Hematopoietic multipotent progenitor cell treated with erythropoietin and hydrocortisone succinate and interleukin-3 and kit ligand, for 17 days (in vitro differentiated cells): ENCODE measurements around the gene TNIP3.
"Not testable (repeated sequence)": the region's sequence is repeated elsewhere in the genome, so short reads cannot be mapped to it uniquely, and the experiment has no call there.

Source experiments
- DNase-seq: peaks from one replicate; pipeline ENCODE4 v3.0.0-alpha.2; 2015; ENCODE audit warnings: low spot score

TNIP3 gene, protein sequence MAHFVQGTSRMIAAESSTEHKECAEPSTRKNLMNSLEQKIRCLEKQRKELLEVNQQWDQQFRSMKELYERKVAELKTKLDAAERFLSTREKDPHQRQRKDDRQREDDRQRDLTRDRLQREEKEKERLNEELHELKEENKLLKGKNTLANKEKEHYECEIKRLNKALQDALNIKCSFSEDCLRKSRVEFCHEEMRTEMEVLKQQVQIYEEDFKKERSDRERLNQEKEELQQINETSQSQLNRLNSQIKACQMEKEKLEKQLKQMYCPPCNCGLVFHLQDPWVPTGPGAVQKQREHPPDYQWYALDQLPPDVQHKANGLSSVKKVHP

DNA sequence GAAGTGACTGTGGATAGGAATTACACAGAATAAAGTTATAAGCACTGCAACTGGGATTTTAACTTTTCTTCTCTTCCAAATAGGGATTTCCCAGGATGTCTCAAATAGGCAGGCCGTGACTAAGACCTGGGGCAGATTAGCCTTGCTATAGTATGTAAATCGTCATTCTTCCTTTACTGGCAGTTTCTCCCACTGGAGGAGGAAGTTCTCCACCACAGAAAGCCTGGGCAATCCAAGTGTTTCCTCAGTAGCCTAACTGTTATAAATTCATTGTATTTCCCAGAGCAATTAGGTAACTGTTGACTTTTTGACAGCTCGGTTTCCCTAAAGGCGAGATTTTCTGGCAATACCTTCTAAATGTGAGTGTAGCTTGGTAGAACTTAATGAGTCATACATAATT, at the start of gene TNIP3:
Gene TNIP3, minus strand, starts transcription at position 31 of the 400 bp plus-strand sequence. CDS start 196 bp downstream, outside the sequence.
- DNase-seq = no peak

DNA sequence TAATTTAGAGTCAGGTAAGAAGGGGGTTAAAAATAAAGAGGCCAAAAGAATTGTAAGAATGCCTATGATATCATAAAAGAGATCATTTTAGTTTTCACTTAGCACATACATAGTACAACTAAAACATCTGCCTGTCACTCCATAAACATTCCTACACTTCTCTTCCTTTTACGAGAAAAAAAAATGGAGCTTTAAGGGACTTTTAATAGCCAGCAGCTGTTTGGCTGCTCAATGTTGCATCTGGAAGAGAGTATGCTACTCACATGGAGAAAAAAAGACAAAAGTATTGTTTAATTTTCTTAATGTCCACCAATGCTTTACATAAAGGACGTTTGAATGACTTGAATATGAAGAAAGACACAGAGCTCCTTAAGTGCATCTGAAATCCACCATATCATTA, 48.7 kb upstream of the TNIP3 start:
- DNase-seq = no peak

DNA sequence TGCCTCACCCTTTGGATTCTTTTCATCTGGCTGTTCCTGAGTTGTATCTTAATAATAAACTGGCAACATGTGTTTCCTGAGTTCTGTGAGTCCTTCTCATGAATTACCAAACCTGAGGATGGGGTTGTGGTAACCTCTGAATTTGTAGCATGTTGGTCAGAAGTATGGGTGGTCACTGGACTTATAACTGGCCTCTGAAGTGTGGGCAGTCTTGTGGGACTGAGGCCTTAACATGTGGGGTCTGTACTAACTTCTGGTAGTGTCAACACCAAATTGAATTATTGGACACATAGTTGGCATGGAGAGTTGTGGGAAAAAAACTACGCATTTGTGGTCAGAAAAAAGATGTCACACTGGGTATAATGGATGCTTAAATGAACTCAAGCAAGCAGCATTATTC, 45.0 kb upstream of the TNIP3 start:
- no peak for DNase-seq

DNA sequence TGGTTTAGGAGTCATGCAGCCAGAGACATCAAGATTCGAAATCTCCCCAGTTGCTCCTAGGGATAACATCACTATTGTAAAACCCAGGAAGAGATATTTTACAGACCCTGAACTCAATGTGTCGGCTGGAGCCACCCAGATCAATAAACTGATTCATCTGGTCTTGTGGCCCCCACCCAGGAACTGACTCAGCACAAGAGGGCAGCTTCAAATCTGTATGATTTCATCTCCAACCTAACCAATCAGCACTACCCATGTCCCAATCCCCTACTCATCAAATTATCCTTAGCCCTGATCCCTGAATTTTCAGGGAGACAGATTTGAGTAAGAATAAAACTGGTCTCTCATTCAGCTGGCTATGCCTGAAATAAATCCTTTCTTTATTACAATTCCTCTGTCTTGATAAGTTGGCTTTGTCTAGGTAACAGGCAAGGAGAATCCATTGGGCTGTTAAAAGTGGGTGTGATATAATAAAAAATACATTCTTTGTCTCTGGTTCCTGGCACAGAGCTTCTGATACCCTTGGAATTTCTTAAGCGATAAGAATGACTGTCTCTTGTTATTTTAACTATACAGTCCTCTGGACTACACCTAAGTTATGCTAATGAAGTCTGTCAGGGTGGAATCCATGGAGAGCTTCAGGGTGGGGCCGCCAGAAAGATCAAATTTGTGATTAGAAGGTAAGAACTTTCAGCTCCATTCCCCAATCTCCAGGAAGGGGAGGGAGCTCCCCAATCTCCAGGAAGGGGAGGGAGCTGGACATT, 44.3 kb upstream of the TNIP3 start:
- DNase-seq = no peak

DNA sequence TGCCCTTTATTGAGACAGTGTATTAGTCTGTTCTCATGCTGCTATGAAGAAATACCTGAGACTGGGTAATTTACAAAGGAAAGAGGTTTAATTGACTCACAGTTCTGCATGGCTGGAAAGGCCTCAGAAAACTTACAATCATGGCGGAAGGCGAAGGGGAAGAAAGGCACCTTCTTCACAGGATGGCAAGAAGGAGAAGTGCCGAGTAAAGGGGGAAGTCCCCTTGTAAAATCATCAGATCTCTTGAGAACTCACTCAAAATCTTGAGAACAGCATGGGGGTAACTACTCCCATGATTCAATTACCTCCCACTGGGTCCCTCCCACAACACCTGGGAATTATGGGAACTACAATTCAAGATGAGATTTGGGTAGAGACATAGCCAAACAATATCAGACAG, 41.7 kb upstream of the TNIP3 start:
- DNase-seq = not testable (repeated sequence)

DNA sequence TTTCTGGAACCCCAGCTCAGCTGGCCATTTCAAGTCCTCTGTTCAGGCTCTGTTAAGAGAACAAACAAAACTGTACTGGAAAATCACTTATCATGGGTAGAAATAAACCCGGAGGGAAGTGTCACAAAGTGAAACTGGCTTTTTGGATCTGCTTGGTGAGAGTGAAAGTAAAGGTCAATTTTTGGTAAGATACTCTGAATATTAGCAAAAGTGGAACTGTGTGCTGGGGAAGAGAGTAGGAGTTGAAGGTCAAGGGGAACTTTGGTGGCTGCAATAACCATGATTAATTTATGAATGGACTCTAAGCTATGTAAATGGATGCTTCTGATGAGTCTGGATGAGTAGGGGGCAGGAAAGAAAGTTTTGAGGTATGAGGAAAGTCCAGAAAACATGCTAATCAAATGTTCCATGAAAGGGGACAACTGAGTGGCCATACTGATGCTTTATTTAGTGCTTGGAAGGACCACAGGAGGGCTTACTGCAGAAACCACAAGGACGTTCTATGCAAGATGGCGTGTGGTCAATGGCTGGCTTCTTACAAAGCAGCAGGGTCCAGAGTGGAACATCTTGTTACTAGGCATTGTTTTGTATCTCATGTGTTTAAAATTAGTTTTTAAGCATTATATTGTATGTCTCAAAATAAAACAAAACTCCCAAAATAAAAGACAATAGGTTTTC, 36.8 kb upstream of the TNIP3 start:
- no peak for DNase-seq

DNA sequence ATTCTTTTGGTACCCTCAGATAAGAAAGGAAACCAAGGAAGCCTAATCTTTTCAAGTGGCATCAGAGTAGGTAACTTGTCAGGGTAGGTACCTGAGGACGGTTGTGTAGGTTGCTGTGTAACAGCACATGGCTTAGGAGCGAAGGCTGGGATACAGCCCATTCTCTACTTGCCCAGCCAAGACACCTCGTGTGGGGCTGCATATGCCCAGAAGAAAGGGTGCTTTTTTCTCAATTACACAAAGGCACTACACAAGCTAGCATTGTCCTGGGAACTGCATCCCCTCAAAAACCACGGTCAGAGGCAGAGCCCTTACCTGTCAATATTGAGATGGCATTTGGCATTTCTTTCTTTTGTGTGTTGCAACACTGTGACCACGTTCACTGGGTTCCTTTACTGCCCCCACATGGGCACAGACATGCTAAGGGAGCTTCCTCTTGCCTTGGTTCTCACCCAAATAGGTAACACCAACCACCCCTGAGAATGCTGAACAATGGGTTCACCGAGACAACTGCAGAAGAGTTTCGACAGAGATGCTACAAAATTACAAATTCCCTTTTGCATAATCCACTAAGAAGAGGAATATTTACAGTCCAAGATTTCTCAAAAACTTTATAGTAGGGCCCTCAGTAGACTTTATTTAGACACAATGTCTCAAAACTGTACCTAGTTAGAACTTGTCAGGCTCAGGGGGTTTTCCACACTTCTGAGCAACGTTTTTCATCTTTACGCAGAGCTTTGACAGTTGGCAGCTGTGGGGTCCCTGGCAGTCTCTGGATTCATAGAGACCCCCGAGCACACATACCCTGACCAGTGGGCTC, 35.8 kb upstream of the TNIP3 start:
- no peak for DNase-seq

DNA sequence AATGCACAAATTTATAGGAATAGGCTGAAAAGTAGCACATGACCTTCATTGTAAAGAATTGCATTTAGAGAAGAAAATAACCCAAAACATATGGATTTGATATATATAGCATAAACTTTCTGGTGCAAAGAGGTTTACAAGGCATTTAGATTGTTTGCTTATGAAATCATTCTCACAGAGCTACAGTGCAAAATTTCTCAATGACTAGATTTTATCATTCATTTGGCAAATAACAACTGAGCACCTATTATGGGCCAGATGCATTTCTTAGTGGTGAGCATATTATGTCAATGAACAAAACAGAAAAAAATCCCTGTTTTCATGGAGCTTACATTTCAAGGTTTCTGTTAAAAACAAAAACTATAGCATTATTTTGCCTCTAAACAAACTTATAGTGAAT, 34.1 kb upstream of the TNIP3 start:
- no peak for DNase-seq

DNA sequence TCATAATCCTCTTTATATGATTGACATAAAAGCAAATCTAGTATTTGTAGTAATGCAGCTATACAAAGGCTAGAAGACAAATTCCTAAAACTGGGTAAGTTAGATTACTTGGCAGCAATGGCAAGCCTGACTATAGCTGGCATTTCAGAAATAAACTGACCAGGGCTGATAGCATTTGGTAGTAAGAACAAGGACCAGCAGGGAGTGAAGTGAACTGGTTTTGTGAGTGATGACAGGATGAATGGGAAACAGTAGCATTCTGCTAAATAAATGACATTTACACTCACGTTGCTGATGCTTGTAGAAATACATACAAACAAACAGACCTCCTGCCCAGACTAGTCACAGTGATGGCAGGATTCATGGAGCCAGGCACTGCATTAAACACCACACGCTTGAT, 31.5 kb upstream of the TNIP3 start:
- DNase-seq = no peak

DNA sequence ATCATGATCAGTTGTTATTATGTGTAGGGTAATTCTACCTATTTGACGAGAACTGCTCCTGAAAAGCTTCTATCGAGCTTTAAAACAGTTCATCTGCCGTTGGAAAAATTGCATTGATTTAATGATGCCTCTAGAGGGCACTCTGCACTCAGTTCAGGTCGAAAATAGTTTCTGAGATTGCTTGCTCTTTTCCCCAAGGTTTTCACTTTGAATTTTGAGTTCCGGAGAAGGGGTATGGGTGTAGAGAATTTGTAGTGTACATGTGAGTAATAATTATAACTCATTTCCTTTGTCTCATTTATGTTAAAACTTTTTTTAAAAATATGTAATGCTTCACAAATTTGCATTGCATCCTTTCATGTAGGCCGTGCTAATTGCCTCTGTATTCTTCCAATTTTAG, 28.4 kb upstream of the TNIP3 start:
- DNase-seq = no peak

DNA sequence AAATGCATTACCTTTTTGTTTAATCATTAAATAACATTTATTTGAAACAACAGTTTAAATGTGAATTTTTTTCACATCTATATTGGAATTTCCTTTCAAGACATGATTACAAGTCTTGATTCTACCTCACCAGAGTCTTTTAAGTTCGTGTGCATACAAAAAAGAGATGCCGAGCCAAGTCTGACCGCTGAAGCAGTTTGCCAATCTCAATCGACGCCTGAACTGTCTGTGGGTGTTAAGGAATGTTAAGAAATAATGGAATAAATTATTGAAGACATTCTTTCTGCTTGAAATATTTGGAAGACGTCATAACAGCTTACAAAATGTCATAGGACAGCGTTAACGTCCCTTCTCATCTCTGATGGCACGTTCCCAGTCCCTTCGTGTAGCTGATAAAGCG, 27.9 kb upstream of the TNIP3 start:
- DNase-seq = no peak

DNA sequence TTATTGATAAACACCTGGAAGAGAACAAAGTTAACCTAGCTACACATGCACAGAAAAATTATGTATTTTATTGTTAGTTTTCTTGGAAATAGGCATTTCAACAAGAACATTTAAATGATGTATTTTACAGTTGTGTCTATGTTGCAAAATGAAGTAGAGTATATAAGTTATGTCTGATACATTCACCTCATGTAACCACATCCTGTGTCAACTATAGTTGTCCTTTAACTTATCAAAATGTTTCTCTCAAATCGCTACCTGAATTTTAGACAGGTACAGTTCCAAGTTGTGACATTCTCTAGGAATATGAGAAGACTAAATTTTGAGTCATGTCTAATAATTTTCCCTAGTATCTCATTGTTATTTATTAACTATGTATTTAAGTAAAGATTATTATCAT, 27.2 kb upstream of the TNIP3 start:
- no peak for DNase-seq

DNA sequence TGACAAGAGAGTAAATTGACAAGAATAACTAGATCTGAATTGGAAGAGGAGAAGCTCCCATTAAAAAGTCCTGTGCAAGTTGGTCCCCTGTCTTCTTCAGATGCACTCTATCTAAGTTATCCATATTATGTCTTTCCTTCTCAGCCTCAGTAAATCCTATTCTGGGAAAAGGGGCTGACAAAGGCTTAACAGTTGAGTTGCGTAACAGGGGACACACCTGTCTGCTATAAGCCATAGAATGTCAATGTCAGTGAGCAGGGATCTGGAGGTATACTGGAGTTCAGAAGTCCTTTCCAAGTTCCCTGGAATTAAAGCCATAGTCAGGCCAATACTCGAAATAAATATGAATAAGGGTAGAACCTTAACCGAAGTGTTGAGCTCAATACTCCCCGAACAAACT, 26.3 kb upstream of the TNIP3 start:
- no peak for DNase-seq

DNA sequence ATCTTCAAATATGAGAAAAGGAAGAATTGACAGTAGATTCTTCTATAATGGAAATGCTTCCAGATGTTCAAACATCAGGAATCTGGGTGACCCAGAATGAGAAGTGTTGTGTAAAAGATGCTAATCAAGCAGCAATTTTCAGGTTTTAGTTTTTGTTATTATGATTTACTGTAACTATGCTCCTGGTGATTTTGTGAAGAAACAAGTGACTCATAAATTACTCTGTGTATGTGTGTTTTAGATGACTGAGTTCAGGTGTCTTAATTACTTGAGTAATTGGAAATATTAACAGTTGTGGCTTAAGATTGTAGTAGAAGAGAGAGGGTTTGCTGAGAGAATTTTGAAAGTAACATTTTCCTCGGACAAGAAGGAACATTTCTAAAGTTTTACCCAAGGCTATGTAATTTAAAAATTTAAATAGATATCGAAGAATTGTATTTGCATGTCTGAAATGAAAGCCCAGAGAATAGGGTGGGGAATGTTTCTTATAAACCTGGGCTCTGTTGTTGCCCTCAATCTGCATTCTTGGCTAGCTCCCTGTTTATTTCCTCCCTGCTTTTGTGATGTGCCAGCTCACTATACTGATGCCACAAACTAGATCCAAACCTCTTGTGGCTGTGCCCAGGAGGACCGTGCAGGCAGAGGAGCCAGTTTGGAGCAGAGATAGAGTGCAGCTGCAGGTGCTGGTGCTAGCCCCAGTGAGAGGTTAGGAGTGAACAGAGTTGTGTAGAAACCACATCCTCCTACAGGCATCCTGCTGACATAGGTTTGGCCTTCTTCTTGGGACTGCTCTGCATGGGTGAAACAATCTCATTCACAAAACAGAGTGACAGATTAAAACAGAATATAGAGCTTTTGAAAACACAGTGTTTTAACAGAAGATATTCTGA, 25.4 kb upstream of the TNIP3 start:
- no peak for DNase-seq

DNA sequence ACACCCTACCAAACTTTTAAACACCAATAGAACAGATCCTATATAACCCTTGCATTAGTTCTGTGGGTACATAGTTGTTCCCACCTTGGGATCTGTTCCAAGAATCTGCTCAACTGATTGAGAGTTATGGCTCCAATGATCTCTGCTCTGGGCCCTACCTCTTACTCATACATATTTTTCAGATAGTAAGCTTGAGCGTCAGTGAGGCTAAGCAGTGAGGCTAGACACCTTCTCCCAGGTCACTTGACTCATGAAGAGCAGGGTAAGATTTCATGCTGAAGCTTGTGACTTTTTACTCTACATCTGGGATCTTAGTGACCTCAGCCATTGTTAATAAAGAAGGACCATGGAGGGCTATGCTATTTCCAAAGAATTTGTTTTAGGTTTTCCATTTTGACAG, 23.1 kb upstream of the TNIP3 start:
- DNase-seq = no peak

DNA sequence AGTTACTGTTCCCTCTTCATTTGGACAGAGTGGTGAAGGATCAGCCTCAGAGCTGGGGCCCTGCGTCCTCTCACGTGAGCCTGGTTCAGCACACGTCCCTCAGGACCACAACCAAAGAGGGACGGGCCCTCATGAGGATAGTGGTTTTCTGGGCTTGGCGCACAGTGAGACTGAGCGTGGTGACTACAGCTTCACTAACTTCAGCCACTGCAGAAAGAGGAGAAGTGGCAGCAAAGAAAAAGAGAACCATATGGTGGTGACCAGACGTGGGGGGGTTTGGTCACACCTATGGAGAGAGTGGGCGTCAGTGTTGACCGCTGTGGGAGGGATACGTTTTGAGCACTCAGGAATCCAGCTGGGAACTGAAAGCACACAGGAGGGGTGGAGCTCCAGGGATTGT, 21.8 kb upstream of the TNIP3 start:
- DNase-seq = no peak

DNA sequence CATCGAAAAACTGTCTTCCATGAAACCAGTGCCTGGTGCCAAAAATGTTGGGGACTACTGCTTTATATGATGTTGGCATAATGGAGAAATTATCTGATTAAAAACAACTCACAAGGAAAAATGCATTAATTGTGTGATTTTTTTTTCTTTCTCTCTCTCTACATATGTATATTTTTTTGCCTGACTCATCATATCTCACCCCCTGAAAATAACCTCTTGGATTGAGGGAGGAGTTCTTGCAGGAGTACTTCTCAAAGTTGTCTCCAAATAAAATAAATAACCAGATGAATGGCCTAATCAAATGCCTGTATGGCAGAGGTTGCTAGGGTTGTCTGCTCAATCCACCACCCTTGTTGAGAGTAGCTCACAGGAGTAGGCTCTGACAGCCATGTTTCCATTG, 19.9 kb upstream of the TNIP3 start:
- DNase-seq = no peak

DNA sequence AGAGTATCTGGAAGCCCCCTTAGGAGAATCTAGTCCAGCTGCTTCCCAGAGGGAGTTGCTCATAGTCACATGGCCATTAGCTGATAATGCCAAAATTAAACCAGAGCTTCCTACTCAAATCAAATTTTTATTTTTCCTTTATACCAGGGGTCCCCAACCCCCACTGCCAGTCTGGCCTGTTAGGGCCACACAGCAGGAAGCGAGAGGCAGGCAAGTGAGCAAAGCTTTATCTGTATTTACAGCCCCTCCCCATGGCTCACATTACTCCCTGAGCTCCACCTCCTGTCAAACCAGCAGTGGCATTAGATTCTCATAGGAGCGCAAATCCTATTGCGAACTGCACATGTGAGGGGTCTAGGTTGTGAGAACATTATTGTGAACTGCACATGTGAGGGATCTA, 19.2 kb upstream of the TNIP3 start:
- DNase-seq = no peak

DNA sequence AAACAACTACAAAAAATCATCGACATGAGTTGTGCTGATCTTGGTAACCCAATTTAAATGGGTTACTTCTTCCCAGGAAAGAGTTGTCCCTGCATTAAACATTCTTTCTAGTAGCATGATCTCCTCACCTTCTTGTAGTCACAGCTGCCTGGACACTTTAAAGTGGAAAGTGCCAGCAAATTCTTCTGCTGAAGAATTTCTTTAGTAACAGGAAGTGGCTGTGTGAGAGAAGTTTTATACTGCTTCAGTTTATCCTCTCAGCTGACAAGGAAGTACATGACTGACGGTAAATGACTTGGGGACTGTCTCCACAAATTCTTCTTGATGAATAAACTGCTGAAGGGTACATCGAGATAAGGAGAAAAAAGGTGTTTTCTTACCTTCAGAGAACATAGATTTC, 18.2 kb upstream of the TNIP3 start:
- DNase-seq = no peak

DNA sequence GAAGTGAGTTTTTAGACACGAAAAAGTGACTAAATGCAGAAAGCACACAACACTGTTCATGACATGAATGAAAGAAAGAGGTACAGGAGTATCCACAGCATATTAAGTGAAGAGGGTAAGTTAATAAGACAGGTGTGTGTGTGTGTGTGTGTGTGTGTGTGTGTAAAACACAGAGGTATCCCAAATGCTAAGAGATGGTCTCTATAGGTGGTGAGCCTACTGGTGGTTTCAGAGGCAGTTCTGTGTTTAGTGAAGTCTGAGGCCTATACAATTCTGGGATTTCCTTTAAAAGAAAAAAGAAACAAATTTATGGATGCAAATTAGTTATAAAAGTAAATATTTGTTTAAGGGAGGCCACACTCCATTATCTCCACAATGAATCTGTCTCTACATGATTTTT, 17.4 kb upstream of the TNIP3 start:
- no peak for DNase-seq

DNA sequence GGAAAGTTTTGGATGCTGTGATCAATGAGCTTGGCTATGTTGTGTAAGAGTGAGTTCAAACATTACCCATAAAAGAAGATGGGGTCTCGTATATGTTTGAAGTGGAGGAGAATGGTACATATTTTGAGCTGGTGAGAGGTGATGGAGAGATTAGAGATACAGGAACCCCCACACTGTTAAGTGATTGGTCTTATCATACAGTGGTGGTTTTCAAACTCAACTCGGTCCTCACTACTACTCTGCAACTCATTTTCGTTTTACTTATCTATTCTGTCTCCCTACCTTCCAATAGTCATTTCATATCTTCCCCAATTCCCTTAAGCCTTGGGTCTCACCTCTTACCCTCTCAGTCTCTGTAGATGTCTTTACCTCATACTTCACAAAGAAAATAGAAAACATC, 16.4 kb upstream of the TNIP3 start:
- DNase-seq = no peak
